IPS-NIHi7 (cell line): ENCODE measurements around the gene KAT6B.

Experiments
- DNase-seq: peaks from one replicate; pipeline ENCODE4 v3.0.0; 2012; ENCODE audit warnings: mixed read lengths; ENCODE audit errors: extremely low spot score

KAT6B gene

GRCh38 chr10:74823791-74824183, 2.6 kb upstream of the KAT6B start:
- no peak for DNase-seq

- peak; percentile 18 for DNase-seq
Observed at GRCh38 chr10:74824184-74824899, 2.1 kb upstream of the KAT6B start.

GRCh38 chr10:74824900-74825370, 1.5 kb upstream of the KAT6B start:
- peak; percentile 20 for DNase-seq

- peak; percentile 45 for DNase-seq
Observed at GRCh38 chr10:74825371-74826141, 844 bp upstream of the KAT6B start.

- DNase-seq = no peak
Observed at GRCh38 chr10:74827045-74827441, 643 bp downstream of the KAT6B start.

GRCh38 chr10:74827694-74828093, 1.3 kb downstream of the KAT6B start:
- no peak for DNase-seq

- no peak for DNase-seq
Observed at GRCh38 chr10:74828946-74829345, 2.5 kb downstream of the KAT6B start.

GRCh38 chr10:74831518-74832120, 5.2 kb downstream of the KAT6B start:
- DNase-seq = no peak

- DNase-seq = no peak
Observed at GRCh38 chr10:74835963-74836362, 9.6 kb downstream of the KAT6B start.

GRCh38 chr10:74836877-74837276, 10.5 kb downstream of the KAT6B start:
- DNase-seq = no peak

GRCh38 chr10:74837743-74838142, 11.3 kb downstream of the KAT6B start:
- no peak for DNase-seq

GRCh38 chr10:74839708-74840107, 13.3 kb downstream of the KAT6B start:
- no peak for DNase-seq

GRCh38 chr10:74841265-74841973, 15.0 kb downstream of the KAT6B start:
- no peak for DNase-seq

GRCh38 chr10:74842301-74842954, 16.0 kb downstream of the KAT6B start:
- DNase-seq = no peak

GRCh38 chr10:74846958-74847357, 20.6 kb downstream of the KAT6B start:
- no peak for DNase-seq

- DNase-seq = no peak
Observed at GRCh38 chr10:74851831-74852230, 25.4 kb downstream of the KAT6B start.

- no peak for DNase-seq
Observed at GRCh38 chr10:74852381-74852780, 26.0 kb downstream of the KAT6B start.

GRCh38 chr10:74854610-74855009, 28.2 kb downstream of the KAT6B start:
- no peak for DNase-seq

- DNase-seq = peak; percentile 25
Observed at GRCh38 chr10:74855027-74855426, 28.6 kb downstream of the KAT6B start.

GRCh38 chr10:74855439-74855838, 29.0 kb downstream of the KAT6B start:
- DNase-seq = no peak

GRCh38 chr10:74856940-74857339, 30.5 kb downstream of the KAT6B start:
- DNase-seq = no peak

- DNase-seq = no peak
Observed at GRCh38 chr10:74857586-74857985, 31.2 kb downstream of the KAT6B start.
